Measurements from ENCODE around the gene PPP1R14C. TPM values are rescaled to one million over a fixed set of nuclear protein-coding genes. Genes with fewer than 3 reads are reported as not detected.

Gene PPP1R14C
- total RNA-seq, 2 experiments from 2014 or later = not detected

- peaks cover 9% of the 10 kb centered on the region for H3K9me3 Mint-ChIP-seq
- H3K27ac Mint-ChIP-seq = no peak overlapping the region
- POLR2A ChIA-PET = no interaction called here
- peaks cover 7% of the 10 kb centered on the region for H3K27me3 Mint-ChIP-seq
- ATAC-seq (ENCODE audit: low read depth) = no peak
- DNase-seq = no peak
- peaks cover 4% of the 10 kb centered on the region for H3K36me3 Mint-ChIP-seq
- no peak overlapping the region for H3K4me3 Mint-ChIP-seq
- peaks cover 12% of the 10 kb centered on the region for H3K4me1 Mint-ChIP-seq
Measured at GRCh38 chr6:150251566-150252186, 108.8 kb downstream of the PPP1R14C start.

GRCh38 chr6:150252714-150253444 lies 110.0 kb downstream of the PPP1R14C start:
- Mint-ChIP-seq H3K36me3 (peaks cover 4% of the 10 kb centered on the region), H3K27me3 (peaks cover 4% of the 10 kb centered on the region), H3K4me1 (peaks cover 17% of the 10 kb centered on the region), H3K9me3 (peaks cover 6% of the 10 kb centered on the region), H3K27ac (no peak overlapping the region), H3K4me3 (no peak overlapping the region)
- peak; percentile 62 for ATAC-seq (ENCODE audit: low read depth)
- no peak for DNase-seq
- POLR2A ChIA-PET = no interaction called here

DNA sequence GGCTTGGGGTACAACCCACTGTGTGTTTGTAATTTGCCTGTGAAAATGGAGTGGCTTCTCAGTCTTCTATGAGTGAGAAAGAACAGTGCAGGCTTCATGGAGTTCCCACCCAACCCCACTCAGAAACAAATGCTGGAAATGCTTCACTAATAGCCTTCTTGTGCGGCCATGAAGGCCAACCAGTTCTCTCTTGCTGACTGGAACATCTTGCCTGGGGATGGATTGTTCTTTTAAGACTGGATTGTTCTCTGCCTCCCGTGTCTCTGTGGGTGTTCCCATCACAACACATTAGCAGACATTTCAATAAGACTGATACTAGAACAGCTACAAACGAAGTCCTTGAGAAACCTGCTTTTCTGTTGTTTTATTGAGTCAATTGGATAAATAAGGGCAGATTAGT lies 110.6 kb downstream of the PPP1R14C start:
- peaks cover 17% of the 10 kb centered on the region for H3K4me1 Mint-ChIP-seq
- DNase-seq = no peak
- POLR2A ChIA-PET = no interaction called here
- H3K9me3 Mint-ChIP-seq = peaks cover 6% of the 10 kb centered on the region
- peaks cover 4% of the 10 kb centered on the region for H3K36me3 Mint-ChIP-seq
- no peak overlapping the region for H3K4me3 Mint-ChIP-seq
- H3K27ac Mint-ChIP-seq = no peak overlapping the region
- ATAC-seq (ENCODE audit: low read depth) = no peak
- H3K27me3 Mint-ChIP-seq = peaks cover 4% of the 10 kb centered on the region

DNA sequence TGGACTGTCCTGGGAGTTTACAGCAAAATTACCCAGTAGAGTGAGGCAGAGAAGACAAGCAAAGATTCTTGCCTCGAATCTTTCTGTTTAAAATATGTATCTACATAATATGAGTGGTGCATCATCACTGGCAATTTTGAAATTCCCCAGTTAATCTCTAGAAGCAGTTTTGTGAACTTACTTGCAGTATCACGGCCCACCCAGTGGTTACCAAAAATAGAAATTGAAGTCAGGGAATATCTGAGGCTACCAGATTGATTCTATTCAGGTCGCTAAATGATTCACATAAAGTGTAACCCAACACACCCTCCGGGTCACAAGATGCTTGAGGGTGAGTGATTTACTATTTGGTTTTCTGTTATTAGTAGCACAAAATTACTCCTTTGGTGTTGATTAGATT lies 111.9 kb downstream of the PPP1R14C start:
- no peak for ATAC-seq (ENCODE audit: low read depth)
- no peak overlapping the region for H3K4me3 Mint-ChIP-seq
- peaks cover 17% of the 10 kb centered on the region for H3K4me1 Mint-ChIP-seq
- H3K9me3 Mint-ChIP-seq = peaks cover 5% of the 10 kb centered on the region
- POLR2A ChIA-PET = no interaction called here
- H3K27me3 Mint-ChIP-seq = peaks cover 6% of the 10 kb centered on the region
- H3K36me3 Mint-ChIP-seq = peaks cover 4% of the 10 kb centered on the region
- no peak for DNase-seq
- no peak overlapping the region for H3K27ac Mint-ChIP-seq

DNA sequence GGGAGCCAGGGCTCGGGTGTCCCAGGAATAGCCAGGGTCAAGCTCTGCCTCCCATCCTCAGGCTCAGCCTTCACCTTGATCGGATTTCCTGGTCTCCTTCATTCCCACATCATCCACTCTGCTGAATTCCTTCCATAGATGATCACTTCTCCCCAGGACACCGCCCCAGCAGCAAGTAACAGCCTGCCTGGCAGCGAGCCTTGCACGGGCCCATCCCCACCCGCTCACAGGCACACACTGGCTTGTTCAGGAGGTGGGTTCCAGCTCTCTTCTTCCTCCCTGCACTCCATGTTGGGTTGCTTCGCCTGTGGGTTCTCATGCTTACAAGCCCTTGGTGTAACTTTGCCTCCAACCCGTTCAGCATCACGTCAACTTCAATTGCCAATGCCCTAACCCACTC lies 113.0 kb downstream of the PPP1R14C start:
- ATAC-seq (ENCODE audit: low read depth) = no peak
- no peak overlapping the region for H3K4me3 Mint-ChIP-seq
- H3K36me3 Mint-ChIP-seq = peaks cover 4% of the 10 kb centered on the region
- POLR2A ChIA-PET = no interaction called here
- peaks cover 6% of the 10 kb centered on the region for H3K27me3 Mint-ChIP-seq
- peaks cover 17% of the 10 kb centered on the region for H3K4me1 Mint-ChIP-seq
- no peak for DNase-seq
- peaks cover 5% of the 10 kb centered on the region for H3K9me3 Mint-ChIP-seq
- H3K27ac Mint-ChIP-seq = no peak overlapping the region

DNA sequence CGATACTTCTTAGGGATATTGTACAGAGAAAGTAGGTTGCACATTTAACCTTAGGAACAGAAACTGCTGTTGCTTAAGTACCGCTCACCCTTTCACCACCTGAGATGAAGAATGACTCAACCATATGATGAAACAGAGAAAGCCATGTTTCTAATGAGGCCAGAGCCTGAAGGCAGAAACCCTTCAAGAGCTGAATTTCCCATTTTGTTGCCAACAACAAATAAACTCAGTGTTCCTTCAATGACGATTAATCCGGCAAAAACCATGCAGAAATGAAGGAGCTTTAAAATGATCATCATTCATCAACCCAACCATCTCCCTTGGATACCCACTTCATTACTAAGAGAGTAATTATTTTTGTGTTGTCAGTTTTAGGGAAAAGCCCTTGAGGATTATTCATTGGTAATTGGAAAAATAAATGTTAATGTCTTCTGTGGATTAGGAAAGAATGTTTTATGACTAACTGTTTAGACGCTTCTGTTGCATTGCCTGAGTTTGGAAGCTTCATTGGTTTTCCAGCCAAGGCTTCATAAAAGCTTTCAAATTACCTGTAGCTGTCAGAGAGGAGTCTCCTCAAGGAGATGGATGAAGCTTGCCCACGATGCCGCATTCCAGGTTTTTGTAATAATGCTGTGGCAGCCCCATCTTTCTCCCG lies 113.9 kb downstream of the PPP1R14C start:
- H3K27me3 Mint-ChIP-seq = peaks cover 8% of the 10 kb centered on the region
- no peak overlapping the region for H3K4me3 Mint-ChIP-seq
- H3K4me1 Mint-ChIP-seq = peaks cover 17% of the 10 kb centered on the region
- peaks cover 4% of the 10 kb centered on the region for H3K36me3 Mint-ChIP-seq
- no peak for ATAC-seq (ENCODE audit: low read depth)
- DNase-seq = no peak
- H3K9me3 Mint-ChIP-seq = peaks cover 4% of the 10 kb centered on the region
- POLR2A ChIA-PET = no interaction called here
- no peak overlapping the region for H3K27ac Mint-ChIP-seq

DNA sequence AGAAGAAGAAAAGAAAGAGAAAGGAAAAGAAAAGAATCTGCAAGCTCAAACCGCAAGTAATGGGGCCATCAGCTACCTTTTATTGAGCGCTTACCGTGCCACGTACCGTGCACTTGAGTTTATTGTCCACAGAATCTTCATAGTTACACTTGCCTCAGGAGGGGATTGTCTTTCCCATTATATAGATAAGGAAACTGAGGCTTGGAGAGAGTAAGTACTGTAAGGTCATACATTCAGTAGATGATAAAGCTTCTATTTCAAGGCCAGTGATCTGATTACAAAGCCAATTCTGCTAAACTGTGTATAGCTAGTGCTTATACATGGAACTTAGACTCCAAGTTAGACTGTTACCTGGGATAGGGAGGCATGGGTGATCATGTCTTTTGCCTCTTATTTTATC lies 115.5 kb downstream of the PPP1R14C start:
- ATAC-seq (ENCODE audit: low read depth) (no peak), DNase-seq (no peak)
- H3K27me3 Mint-ChIP-seq = peaks cover 8% of the 10 kb centered on the region
- H3K36me3 Mint-ChIP-seq = peaks cover 4% of the 10 kb centered on the region
- peaks cover 7% of the 10 kb centered on the region for H3K9me3 Mint-ChIP-seq
- H3K27ac Mint-ChIP-seq = no peak overlapping the region
- H3K4me1 Mint-ChIP-seq = peaks cover 12% of the 10 kb centered on the region
- H3K4me3 Mint-ChIP-seq = no peak overlapping the region
- POLR2A ChIA-PET = no interaction called here

DNA sequence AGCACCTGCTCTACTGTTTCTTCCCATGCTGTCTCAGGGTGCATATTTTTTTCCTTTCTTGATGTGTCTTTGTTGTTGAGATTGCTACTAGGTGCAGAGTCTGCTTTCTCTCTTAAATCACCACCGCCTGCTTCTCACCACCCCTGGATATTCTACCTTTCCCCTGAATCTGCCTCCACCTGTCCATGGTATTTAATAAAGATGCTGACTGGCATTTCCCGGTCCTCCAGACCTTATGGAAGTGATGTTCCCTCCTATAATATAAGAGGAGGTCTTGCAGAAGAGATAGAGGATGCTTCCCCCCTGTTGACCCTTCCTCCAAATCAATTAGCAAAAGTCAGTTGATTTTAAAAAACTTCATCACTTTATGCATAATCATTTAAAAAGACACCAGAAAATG lies 118.1 kb downstream of the PPP1R14C start:
- ATAC-seq (ENCODE audit: low read depth) (no peak), DNase-seq (no peak)
- H3K9me3 Mint-ChIP-seq = peaks cover 7% of the 10 kb centered on the region
- peaks cover 2% of the 10 kb centered on the region for H3K36me3 Mint-ChIP-seq
- POLR2A ChIA-PET = no interaction called here
- no peak overlapping the region for H3K4me3 Mint-ChIP-seq
- H3K27me3 Mint-ChIP-seq = peaks cover 6% of the 10 kb centered on the region
- H3K4me1 Mint-ChIP-seq = peaks cover 9% of the 10 kb centered on the region
- no peak overlapping the region for H3K27ac Mint-ChIP-seq

- H3K4me3 Mint-ChIP-seq = no peak overlapping the region
- H3K27ac Mint-ChIP-seq = no peak overlapping the region
- no peaks in the 10 kb centered on the region for H3K36me3 Mint-ChIP-seq
- POLR2A ChIA-PET = no interaction called here
- H3K9me3 Mint-ChIP-seq = peaks cover 6% of the 10 kb centered on the region
- H3K27me3 Mint-ChIP-seq = peaks cover 4% of the 10 kb centered on the region
- DNase-seq = no peak
- ATAC-seq (ENCODE audit: low read depth) = no peak
- H3K4me1 Mint-ChIP-seq = peaks cover 2% of the 10 kb centered on the region
Measured at GRCh38 chr6:150261997-150262697, 119.3 kb downstream of the PPP1R14C start.

GRCh38 chr6:150263765-150264404 lies 121.0 kb downstream of the PPP1R14C start:
- DNase-seq (peak; percentile 39), ATAC-seq (ENCODE audit: low read depth) (no peak)
- Mint-ChIP-seq H3K36me3 (no peaks in the 10 kb centered on the region), H3K4me1 (no peaks in the 10 kb centered on the region), H3K27me3 (peaks cover 4% of the 10 kb centered on the region), H3K9me3 (peaks cover 7% of the 10 kb centered on the region), H3K4me3 (no peak overlapping the region), H3K27ac (no peak overlapping the region)
- POLR2A ChIA-PET = no interaction called here

DNA sequence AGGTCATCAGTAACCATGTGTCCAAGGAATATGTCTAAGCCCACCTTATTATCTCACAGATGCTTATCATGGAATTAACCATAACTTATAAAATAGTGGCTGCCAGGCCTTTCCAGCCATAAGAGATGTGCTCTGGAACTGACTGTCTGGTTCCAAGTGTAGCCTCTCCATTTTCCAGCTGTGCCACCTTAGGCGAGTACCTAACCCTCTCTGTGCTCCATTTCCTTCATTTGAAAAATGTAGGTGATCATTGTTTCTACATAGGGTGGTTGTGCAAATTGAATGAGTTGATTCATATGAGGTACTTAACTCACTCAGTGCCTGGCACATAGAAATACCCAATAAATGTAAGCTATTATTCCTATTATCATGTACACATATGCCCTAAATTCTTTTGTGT lies 123.5 kb downstream of the PPP1R14C start:
- Mint-ChIP-seq H3K36me3 (no peaks in the 10 kb centered on the region), H3K27ac (no peak overlapping the region)
- POLR2A ChIA-PET = no interaction called here

GRCh38 chr6:150266963-150267685 lies 124.3 kb downstream of the PPP1R14C start:
- H3K36me3 Mint-ChIP-seq = no peaks in the 10 kb centered on the region
- ATAC-seq (ENCODE audit: low read depth) (no peak), DNase-seq (no peak)
- H3K4me1 Mint-ChIP-seq = no peaks in the 10 kb centered on the region
- H3K27me3 Mint-ChIP-seq = peaks cover 3% of the 10 kb centered on the region
- no peak overlapping the region for H3K4me3 Mint-ChIP-seq
- POLR2A ChIA-PET = no interaction called here
- no peak overlapping the region for H3K27ac Mint-ChIP-seq
- H3K9me3 Mint-ChIP-seq = peaks cover 6% of the 10 kb centered on the region

More for the DNA sequence above, 123.5 kb downstream of the PPP1R14C start:
- no peaks in the 10 kb centered on the region for H3K4me1 Mint-ChIP-seq
- peaks cover 6% of the 10 kb centered on the region for H3K9me3 Mint-ChIP-seq
- ATAC-seq (ENCODE audit: low read depth) = no peak
- H3K4me3 Mint-ChIP-seq = no peak overlapping the region
- H3K27me3 Mint-ChIP-seq = no peaks in the 10 kb centered on the region
- no peak for DNase-seq
